ENCODE results near the gene SEPTIN11. TPM values are rescaled to one million over a fixed set of nuclear protein-coding genes. Genes with fewer than 3 reads are reported as not detected.

Gene SEPTIN11
- total and polyA plus RNA-seq, 9 of the 15 experiments (the other 6 are each of a cell fraction or from before 2014, with no cell fraction given): 25.7 to 142 (median 84.3) TPM

- TF ChIP-seq ZHX1 (conservative IDR thresholded peaks at IDR 0.05; ENCODE audit: low read length) (no peak; the same call in 1 of the 2 replicates), ZC3H8 (IDR thresholded peaks at IDR 0.05) (no peak), FOS (IDR thresholded peaks at IDR 0.05; ENCODE audit: extremely low read depth, insufficient read length) (no peak), CREB1 (IDR thresholded peaks at IDR 0.05) (no peak), CREB1 (CRISPR knock-in tag; IDR thresholded peaks at IDR 0.05) (no peak), ZNF655 (CRISPR knock-in tag; IDR thresholded peaks at IDR 0.05) (no peak), RAD51 (IDR thresholded peaks at IDR 0.05; ENCODE audit: borderline replicate concordance, low read depth) (0 out of 2 replicates have a peak, but pooled peaks have one; percentile 5), SP2 (IDR thresholded peaks at IDR 0.05; ENCODE audit: extremely low read depth, low read depth, low read length, poor library complexity, severe bottlenecking) (no peak), KDM5B (IDR thresholded peaks at IDR 0.05; ENCODE audit: insufficient replicate concordance, low read depth, low read length) (no peak), ETV1 (tag; conservative IDR thresholded peaks at IDR 0.05; ENCODE audit: low read depth) (no peak), FOXA3 (CRISPR knock-in tag; conservative IDR thresholded peaks at IDR 0.05 in 1 of 2, IDR thresholded peaks at IDR 0.05 in 1 of 2) (no peak), BCOR (IDR thresholded peaks at IDR 0.05) (no peak), MAZ (CRISPR knock-in tag; conservative IDR thresholded peaks at IDR 0.05 in 1 of 2, IDR thresholded peaks at IDR 0.05 in 1 of 2) (0 out of 4 replicates have a peak, but pooled peaks of 1 of the 2 experiments have one; percentile 16), L3MBTL2 (IDR thresholded peaks at IDR 0.05) (0 out of 2 replicates have a peak, but pooled peaks have one; percentile 32), TCF7 (IDR thresholded peaks at IDR 0.05; ENCODE audit: borderline replicate concordance) (no peak), EP400 (IDR thresholded peaks at IDR 0.05) (peak; percentile 32; the same call in 1 of the 2 replicates), ID3 (CRISPR knock-in tag; IDR thresholded peaks at IDR 0.05) (no peak), ID3 (tag; IDR thresholded peaks at IDR 0.05) (no peak), KAT8 (IDR thresholded peaks at IDR 0.05; ENCODE audit: low read depth) (no peak), HNRNPK (IDR thresholded peaks at IDR 0.05; ENCODE audit: low read depth, low read length, poor library complexity, severe bottlenecking) (no peak), ZNF764 (CRISPR knock-in tag; IDR thresholded peaks at IDR 0.05; ENCODE audit: low read depth) (no peak), HMBOX1 (IDR thresholded peaks at IDR 0.05) (peak; percentile 99), ATF7 (IDR thresholded peaks at IDR 0.05) (no peak)
Observed at GRCh38 chr4:76982638-76983584, 33.4 kb downstream of the SEPTIN11 start (continued).
